Measurements from ENCODE around the gene EPO. TPM values are rescaled to one million over a fixed set of nuclear protein-coding genes. Genes with fewer than 3 reads are reported as not detected.

The EPO gene
- total RNA-seq, 1 donor from 2014 or later = not detected

DNA sequence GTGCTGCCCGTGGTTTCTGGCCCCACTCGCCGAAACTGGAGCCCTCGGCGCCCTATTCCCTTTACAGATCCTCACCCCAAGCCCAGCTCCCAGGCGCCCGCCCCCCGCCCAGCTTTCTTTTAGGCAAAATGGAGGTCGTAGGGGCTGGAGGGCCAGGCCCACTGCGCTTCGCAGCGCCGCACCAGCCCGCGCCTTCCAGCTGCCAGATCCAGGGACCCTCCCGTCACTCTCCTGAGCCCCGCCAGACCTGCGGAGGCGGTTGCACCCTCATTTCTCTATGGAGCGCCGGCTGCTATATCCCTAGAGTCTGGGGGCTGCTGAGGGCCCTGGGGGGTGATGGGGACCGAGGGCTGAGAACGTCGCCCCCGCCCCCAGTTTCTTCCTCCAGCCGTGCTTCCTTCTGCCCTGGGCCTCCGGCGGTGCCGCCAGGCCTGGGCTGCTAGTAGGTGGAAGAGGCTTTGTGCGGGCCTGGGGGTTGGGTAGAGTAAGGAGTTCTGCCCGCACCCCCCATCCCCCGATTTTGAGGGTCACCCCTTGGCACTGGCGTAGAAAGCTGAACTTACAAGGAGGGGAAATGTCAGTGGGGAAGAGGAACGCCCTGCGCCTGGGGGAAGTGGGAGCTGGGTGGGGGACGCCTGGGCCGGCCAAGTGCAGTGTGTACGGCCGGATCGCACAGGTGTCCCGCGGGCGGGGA lies 45.7 kb upstream of the EPO start:
- peak overlapping the region; percentile 90 for H3K27ac Mint-ChIP-seq (ENCODE audit: unreplicated experiment)

DNA sequence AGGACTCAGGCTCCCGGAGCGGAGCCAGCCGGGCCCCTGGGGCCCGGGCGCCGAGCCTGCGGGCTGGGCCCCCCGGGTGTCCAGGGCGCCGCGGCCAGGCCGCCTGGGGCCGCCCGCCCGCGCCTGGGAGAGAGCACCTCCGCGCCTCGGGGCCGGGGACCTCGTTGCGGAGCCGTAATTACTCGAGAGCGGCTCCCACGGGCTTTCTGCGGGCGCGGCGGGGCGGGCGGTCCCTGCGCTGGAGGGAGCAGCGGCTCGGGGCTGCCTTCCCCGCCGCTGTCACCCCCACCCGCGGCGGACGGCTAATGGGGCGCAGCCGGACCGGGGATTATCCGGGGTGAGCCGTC lies 45.2 kb upstream of the EPO start:
- no peak for DNase-seq (ENCODE audit: extremely low spot score, unreplicated experiment)
- peaks cover 4% of the 10 kb centered on the region for H3K27me3 Mint-ChIP-seq (ENCODE audit: unreplicated experiment)
- H3K36me3 Mint-ChIP-seq (ENCODE audit: unreplicated experiment) = peaks cover 12% of the 10 kb centered on the region
- peaks cover 17% of the 10 kb centered on the region for H3K4me1 Mint-ChIP-seq (ENCODE audit: unreplicated experiment)
- peak overlapping the region; percentile 94 for H3K4me3 Mint-ChIP-seq (ENCODE audit: unreplicated experiment)
- no peak overlapping the region for H3K27ac Mint-ChIP-seq (ENCODE audit: unreplicated experiment)
- TF ChIP-seq, protein P1, sequence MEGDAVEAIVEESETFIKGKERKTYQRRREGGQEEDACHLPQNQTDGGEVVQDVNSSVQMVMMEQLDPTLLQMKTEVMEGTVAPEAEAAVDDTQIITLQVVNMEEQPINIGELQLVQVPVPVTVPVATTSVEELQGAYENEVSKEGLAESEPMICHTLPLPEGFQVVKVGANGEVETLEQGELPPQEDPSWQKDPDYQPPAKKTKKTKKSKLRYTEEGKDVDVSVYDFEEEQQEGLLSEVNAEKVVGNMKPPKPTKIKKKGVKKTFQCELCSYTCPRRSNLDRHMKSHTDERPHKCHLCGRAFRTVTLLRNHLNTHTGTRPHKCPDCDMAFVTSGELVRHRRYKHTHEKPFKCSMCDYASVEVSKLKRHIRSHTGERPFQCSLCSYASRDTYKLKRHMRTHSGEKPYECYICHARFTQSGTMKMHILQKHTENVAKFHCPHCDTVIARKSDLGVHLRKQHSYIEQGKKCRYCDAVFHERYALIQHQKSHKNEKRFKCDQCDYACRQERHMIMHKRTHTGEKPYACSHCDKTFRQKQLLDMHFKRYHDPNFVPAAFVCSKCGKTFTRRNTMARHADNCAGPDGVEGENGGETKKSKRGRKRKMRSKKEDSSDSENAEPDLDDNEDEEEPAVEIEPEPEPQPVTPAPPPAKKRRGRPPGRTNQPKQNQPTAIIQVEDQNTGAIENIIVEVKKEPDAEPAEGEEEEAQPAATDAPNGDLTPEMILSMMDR (IDR thresholded peaks at IDR 0.05) = no peak
- H3K9me3 Mint-ChIP-seq (ENCODE audit: unreplicated experiment) = no peaks in the 10 kb centered on the region

More for the DNA sequence above, 45.7 kb upstream of the EPO start:
- Mint-ChIP-seq H3K27me3 (ENCODE audit: unreplicated experiment) (peaks cover 8% of the 10 kb centered on the region), H3K36me3 (ENCODE audit: unreplicated experiment) (peaks cover 10% of the 10 kb centered on the region), H3K9me3 (ENCODE audit: unreplicated experiment) (no peaks in the 10 kb centered on the region), H3K4me1 (ENCODE audit: unreplicated experiment) (peaks cover 15% of the 10 kb centered on the region), H3K4me3 (ENCODE audit: unreplicated experiment) (peak overlapping the region; percentile 94)
- TF ChIP-seq, protein P1 (IDR thresholded peaks at IDR 0.05) = no peak
- no peak for DNase-seq (ENCODE audit: extremely low spot score, unreplicated experiment)

DNA sequence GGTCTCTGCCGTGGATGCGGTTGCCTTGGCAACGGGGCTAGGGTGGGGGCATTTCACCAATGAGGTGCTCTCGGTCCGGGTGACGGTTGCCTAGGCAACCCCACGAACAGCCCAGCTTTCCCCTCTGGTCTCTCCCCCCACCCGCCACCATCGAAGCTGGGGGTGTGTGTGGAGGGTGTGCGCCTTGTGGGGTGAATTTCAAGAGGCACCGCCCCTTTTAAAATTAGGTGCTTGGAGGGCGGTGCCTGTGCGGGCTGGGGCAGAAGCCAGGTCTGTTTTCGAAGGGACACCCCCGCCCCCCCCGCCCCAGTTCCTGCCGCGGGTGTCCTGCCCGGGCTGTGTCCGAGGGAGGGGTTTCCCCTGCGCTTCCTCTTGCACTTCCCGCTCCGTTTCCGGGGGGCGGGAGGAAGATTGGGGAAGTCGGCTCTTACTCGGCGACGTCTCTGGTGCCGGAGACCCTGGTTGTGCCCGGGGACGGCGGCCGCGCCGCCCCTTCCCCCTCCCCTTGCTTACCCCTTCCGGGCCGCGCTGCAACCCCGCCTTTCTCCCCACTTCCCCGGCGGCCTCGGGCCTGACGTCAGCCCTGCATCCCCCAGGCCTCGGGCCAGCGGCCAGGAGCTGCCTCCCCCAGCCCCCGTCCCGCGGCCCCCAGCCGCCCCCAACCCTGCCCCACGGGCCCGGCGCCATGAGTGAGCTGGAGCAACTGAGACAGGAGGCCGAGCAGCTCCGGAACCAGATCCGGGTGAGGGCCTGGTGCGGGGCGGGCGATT lies 44.5 kb upstream of the EPO start:
- TF ChIP-seq, protein P1 (IDR thresholded peaks at IDR 0.05) = no peak
- peaks cover 20% of the 10 kb centered on the region for H3K4me1 Mint-ChIP-seq (ENCODE audit: unreplicated experiment)

DNA sequence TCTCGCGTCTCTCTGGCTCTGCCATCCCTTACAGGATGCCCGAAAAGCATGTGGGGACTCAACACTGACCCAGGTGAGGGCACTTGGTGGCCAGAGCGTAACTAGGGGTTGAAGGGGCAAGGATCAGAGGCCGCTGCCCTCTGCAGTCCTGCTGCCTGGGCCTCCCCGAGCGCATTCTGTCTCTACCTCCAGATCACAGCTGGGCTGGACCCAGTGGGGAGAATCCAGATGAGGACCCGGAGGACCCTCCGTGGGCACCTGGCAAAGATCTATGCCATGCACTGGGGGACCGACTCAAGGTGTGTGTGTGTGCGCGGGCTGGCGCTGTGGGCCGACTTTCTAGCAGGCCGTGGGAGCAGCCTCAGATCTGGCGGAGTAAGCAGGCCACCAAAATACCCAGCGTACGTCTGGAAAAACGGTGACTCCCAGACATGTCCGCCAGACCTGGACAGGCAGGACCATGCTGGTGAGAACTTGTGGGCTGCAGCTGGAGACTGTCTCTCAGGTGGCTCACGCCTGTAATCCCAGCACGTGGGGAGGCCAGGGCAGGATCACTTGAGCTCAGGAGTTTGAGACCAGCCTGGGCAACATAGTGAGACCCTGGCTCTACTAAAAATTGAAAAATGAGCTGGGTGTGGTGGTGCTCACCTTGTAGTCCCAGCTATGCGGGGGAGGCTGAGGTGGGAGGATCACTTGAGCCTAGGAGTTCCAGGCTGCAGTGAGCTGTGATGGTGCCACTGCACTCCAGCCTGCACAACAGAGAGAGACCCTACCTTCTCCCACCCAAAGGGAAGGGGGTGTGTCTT lies 43.6 kb upstream of the EPO start:
- no peaks in the 10 kb centered on the region for H3K27me3 Mint-ChIP-seq (ENCODE audit: unreplicated experiment)
- H3K36me3 Mint-ChIP-seq (ENCODE audit: unreplicated experiment) = peaks cover 15% of the 10 kb centered on the region
- peak overlapping the region; percentile 69 for H3K27ac Mint-ChIP-seq (ENCODE audit: unreplicated experiment)
- DNase-seq (ENCODE audit: extremely low spot score, unreplicated experiment) = no peak
- peak overlapping the region; percentile 65 for H3K4me3 Mint-ChIP-seq (ENCODE audit: unreplicated experiment)
- TF ChIP-seq, protein P1 (IDR thresholded peaks at IDR 0.05) = no peak
- no peaks in the 10 kb centered on the region for H3K9me3 Mint-ChIP-seq (ENCODE audit: unreplicated experiment)
- peaks cover 20% of the 10 kb centered on the region for H3K4me1 Mint-ChIP-seq (ENCODE audit: unreplicated experiment)

More for the DNA sequence above, 44.5 kb upstream of the EPO start:
- peaks cover 13% of the 10 kb centered on the region for H3K36me3 Mint-ChIP-seq (ENCODE audit: unreplicated experiment)
- no peak for DNase-seq (ENCODE audit: extremely low spot score, unreplicated experiment)
- H3K27me3 Mint-ChIP-seq (ENCODE audit: unreplicated experiment) = peaks cover 4% of the 10 kb centered on the region
- H3K4me3 Mint-ChIP-seq (ENCODE audit: unreplicated experiment) = peak overlapping the region; percentile 75
- no peaks in the 10 kb centered on the region for H3K9me3 Mint-ChIP-seq (ENCODE audit: unreplicated experiment)
- peak overlapping the region; percentile 23 for H3K27ac Mint-ChIP-seq (ENCODE audit: unreplicated experiment)
